HFFc6 (cell line): Measurements from ENCODE around the gene ARSI. TPM values are rescaled to one million over a fixed set of nuclear protein-coding genes. Genes with fewer than 3 reads are reported as not detected.
A peak's percentile ranks its signal among the peaks of the same experiment; 100 is the strongest.

Experiments used
- DNase-seq: peaks from one replicate; pipeline ENCODE4 v3.0.0-alpha.2; 2018
- H3K27ac Mint-ChIP-seq: 2 replicates; pipeline ENCODE4 v1.8.0; 2020; ENCODE audit warnings: mild to moderate bottlenecking, mixed read lengths
- H3K27me3 Mint-ChIP-seq: 2 replicates; pipeline ENCODE4 v1.8.0; 2021; ENCODE audit warnings: mild to moderate bottlenecking, moderate library complexity, mixed read lengths; ENCODE audit not compliant: insufficient read depth
- H3K36me3 Mint-ChIP-seq: 2 replicates; pipeline ENCODE4 v1.8.0; 2021; ENCODE audit warnings: low read depth, mixed read lengths
- H3K4me1 Mint-ChIP-seq: 2 replicates; pipeline ENCODE4 v1.8.0; 2020; ENCODE audit warnings: low read depth, mixed read lengths
- H3K4me3 Mint-ChIP-seq: 2 replicates; pipeline ENCODE4 v1.8.0; 2020; ENCODE audit warnings: mild to moderate bottlenecking, moderate library complexity, mixed read lengths
- H3K9me3 Mint-ChIP-seq: 2 replicates; pipeline ENCODE4 v1.8.0; 2020; ENCODE audit warnings: mild to moderate bottlenecking, mixed read lengths
- CTCF ChIP-seq: fragments of 200-600 bp; sonication (generic); IDR thresholded peaks from 2 replicates; pipeline ENCODE4 v1.5.0; 2021; ENCODE audit warnings: antibody characterized with exemption, mild to moderate bottlenecking
- total RNA-seq, 6 experiments: library from RNA; stranded (reverse); fragmentation: NEBNext Ultra II Directional; extraction: Animal tissue kit (Norgen Biotek cat#: 25700); gene quantifications; 2 replicates in 1 of 6; 3 replicates in 5 of 6; pipeline ENCODE4 v1.2.3, GENCODE V29; 2021

Gene ARSI
- total RNA-seq, 6 experiments from 2014 or later = 4.6 to 6.7 (median 4.9) TPM

GRCh38 chr5:150321784-150322183, 19.1 kb upstream of the ARSI start:
- H3K9me3 Mint-ChIP-seq = no peaks in the 10 kb centered on the region
- no peaks in the 10 kb centered on the region for H3K36me3 Mint-ChIP-seq
- peaks cover 53% of the 10 kb centered on the region for H3K4me1 Mint-ChIP-seq
- H3K4me3 Mint-ChIP-seq = no peak overlapping the region
- peaks cover 3% of the 10 kb centered on the region; the same call in 1 of the 2 replicates for H3K27me3 Mint-ChIP-seq
- no peak for DNase-seq
- TF ChIP-seq CTCF = no peak
- peak overlapping the region; percentile 71 for H3K27ac Mint-ChIP-seq

DNA sequence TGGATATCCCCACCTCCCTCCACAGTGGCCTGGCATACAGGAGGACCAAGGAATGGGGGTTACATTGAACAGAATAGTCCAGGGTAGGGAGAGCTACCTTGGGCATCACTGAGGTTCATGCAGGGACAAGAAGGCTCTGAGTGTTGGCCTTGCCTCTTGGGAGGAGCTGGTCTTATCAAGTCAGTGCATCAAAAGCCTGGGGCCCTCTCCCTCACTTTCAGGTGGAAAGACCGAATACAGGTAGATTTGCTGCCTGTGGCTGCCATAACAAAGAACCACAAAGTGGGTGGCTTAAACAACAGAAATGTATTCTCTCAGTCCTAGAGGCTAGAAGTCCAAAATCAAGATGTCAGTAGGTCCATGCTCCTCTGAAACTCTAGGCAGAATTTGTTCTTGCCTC, 18.5 kb upstream of the ARSI start:
- Mint-ChIP-seq H3K27me3 (peaks cover 3% of the 10 kb centered on the region; the same call in 1 of the 2 replicates), H3K36me3 (no peaks in the 10 kb centered on the region), H3K27ac (peak overlapping the region; percentile 71), H3K4me1 (peaks cover 58% of the 10 kb centered on the region), H3K4me3 (no peak overlapping the region), H3K9me3 (no peaks in the 10 kb centered on the region)
- DNase-seq = no peak
- no peak for TF ChIP-seq CTCF

DNA sequence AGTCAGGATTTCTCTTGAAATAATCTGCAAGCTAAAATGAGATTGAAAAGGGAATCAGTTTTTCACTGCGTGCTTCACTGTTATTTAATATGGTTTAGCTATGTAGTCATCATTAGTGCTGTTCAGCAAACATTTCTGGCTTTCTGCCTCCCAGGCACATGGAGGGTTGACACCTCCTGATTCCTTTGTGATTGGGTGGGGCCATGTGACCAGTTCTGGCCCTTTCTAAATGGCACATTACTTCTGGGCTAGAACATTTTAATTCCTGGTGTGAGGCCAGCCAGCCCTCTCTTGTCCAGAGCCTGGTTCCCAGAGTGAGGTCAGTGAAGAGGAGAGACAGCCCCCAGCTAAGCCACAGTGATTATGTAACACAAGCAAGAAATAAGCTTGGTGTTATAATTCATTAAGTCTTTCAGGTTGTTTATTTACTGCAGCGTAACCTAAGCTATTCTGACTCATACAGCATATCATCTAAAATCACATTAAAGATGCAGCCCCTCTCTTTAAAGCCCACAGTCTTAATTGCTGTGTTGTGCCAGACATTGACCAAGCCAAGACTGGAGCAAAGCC, 17.4 kb upstream of the ARSI start:
- Mint-ChIP-seq H3K27me3 (peaks cover 3% of the 10 kb centered on the region; the same call in 1 of the 2 replicates), H3K4me3 (peak overlapping the region; percentile 35), H3K4me1 (peaks cover 68% of the 10 kb centered on the region), H3K27ac (peak overlapping the region; percentile 92), H3K9me3 (no peaks in the 10 kb centered on the region), H3K36me3 (no peaks in the 10 kb centered on the region)
- DNase-seq = peak; percentile 89
- no peak for TF ChIP-seq CTCF

DNA sequence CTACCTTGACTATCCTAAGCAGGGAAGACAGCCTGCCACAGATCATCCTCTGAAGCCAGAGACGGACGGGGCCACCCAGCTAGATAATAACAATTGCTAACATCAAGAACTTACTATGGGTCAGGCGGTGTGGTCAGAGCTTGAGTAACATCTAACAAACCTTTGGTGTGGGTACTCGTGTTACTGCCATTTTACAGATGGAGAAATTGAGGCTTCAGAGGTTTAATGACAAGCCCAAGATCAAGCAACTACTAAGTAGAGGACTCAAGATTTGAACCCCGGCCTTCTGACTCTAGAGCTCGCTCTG, 16.7 kb upstream of the ARSI start:
- H3K4me1 Mint-ChIP-seq = peaks cover 75% of the 10 kb centered on the region
- H3K27me3 Mint-ChIP-seq = peaks cover 5% of the 10 kb centered on the region
- H3K9me3 Mint-ChIP-seq = no peaks in the 10 kb centered on the region
- no peak overlapping the region for H3K4me3 Mint-ChIP-seq
- no peaks in the 10 kb centered on the region for H3K36me3 Mint-ChIP-seq
- peak overlapping the region; percentile 92 for H3K27ac Mint-ChIP-seq
- DNase-seq = no peak
- no peak for TF ChIP-seq CTCF

- DNase-seq = no peak
- Mint-ChIP-seq H3K4me3 (peak overlapping the region; percentile 63), H3K4me1 (peaks cover 81% of the 10 kb centered on the region), H3K27ac (peak overlapping the region; percentile 97), H3K36me3 (no peaks in the 10 kb centered on the region), H3K27me3 (peaks cover 5% of the 10 kb centered on the region), H3K9me3 (no peaks in the 10 kb centered on the region)
- TF ChIP-seq CTCF = no peak
Observed at GRCh38 chr5:150318613-150319483, 16.1 kb upstream of the ARSI start.
